Right atrium auricular region (tissue), 2 donors: ENCODE data around the gene STMN1. TPM values are rescaled to one million over a fixed set of nuclear protein-coding genes. Genes with fewer than 3 reads are reported as not detected.
A peak's percentile ranks its signal among the peaks of the same experiment; 100 is the strongest.

Source experiments
- DNase-seq: peaks from one replicate; pipeline ENCODE4 v3.0.0-alpha.2; 2019; ENCODE audit warnings: low spot score
- H3K27ac ChIP-seq, 2 donors: fragments of 200-600 bp; sonication (generic); 1 replicate in 1 of 2; 2 replicates in 1 of 2; pipeline ENCODE4 v1.5.1; 2016 to 2019
- H3K27me3 ChIP-seq, 2 donors: fragments of 200-600 bp; sonication (generic); one replicate each; pipeline versions ENCODE4 v1.5.1 to v1.6.0; 2017 to 2019
- H3K36me3 ChIP-seq: fragments of 200-600 bp; sonication (generic); one replicate; pipeline ENCODE4 v1.5.1; 2016
- H3K4me1 ChIP-seq, 2 donors: fragments of 200-600 bp; sonication (generic); one replicate each; pipeline versions ENCODE4 v1.5.1 to v1.6.0; 2017 to 2019
- H3K4me3 ChIP-seq, 2 donors: fragments of 200-600 bp; sonication (generic); 1 replicate in 1 of 2; 2 replicates in 1 of 2; pipeline ENCODE4 v1.5.1; 2017 to 2019; ENCODE audit warnings: mild to moderate bottlenecking in 1 of 2, moderate library complexity in 1 of 2
- H3K9me3 ChIP-seq, 2 donors: fragments of 200-600 bp; sonication (generic); one replicate each; pipeline ENCODE4 v1.5.1; 2019
- total RNA-seq, 2 donors: library from RNA; depleted of rRNA; stranded (reverse); fragments of >200 nt; gene quantifications; one replicate each; pipeline ENCODE4 v1.1.0, GENCODE V29; 2016
- TF ChIP-seq, protein P1 (sequence below), 2 donors: fragments of 200-600 bp; sonication (generic); IDR thresholded peaks; one replicate each; pipeline ENCODE4 v1.5.1; 2019; ENCODE audit warnings: antibody characterized with exemption in 2 of 2

The STMN1 gene
- total RNA-seq, 2 donors from 2014 or later: 13.4 to 21.0 TPM

DNA sequence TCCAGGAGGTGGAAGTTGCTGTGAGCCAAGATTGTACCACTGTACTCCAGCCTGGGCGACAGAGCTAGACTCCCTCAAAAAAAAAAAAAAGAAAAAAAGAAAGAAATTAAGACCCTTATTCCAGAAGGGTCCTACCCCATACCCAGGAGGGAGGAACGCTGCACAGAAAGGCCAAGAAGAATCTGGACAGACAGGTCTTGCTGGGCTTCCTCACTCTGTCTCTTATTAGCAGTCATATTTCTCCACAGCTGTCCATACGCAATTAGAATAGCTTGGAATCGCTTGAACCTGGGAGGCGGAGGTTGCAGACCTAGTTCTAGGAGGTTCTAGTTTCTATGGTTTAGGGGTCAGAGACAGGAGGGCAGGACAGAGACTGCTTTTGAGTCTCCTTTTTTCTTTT, 27.5 kb downstream of the STMN1 start:
- DNase-seq: no peak
- Histone ChIP-seq H3K27ac (no peak overlapping the region), H3K27me3 (no peaks in the 10 kb centered on the region), H3K36me3 (no peaks in the 10 kb centered on the region), H3K9me3 (no peaks in the 10 kb centered on the region), H3K4me1 (peaks cover 0 to 14% of the 10 kb centered on the region in 2 donors), H3K4me3 (no peak overlapping the region)
- TF ChIP-seq, protein P1, sequence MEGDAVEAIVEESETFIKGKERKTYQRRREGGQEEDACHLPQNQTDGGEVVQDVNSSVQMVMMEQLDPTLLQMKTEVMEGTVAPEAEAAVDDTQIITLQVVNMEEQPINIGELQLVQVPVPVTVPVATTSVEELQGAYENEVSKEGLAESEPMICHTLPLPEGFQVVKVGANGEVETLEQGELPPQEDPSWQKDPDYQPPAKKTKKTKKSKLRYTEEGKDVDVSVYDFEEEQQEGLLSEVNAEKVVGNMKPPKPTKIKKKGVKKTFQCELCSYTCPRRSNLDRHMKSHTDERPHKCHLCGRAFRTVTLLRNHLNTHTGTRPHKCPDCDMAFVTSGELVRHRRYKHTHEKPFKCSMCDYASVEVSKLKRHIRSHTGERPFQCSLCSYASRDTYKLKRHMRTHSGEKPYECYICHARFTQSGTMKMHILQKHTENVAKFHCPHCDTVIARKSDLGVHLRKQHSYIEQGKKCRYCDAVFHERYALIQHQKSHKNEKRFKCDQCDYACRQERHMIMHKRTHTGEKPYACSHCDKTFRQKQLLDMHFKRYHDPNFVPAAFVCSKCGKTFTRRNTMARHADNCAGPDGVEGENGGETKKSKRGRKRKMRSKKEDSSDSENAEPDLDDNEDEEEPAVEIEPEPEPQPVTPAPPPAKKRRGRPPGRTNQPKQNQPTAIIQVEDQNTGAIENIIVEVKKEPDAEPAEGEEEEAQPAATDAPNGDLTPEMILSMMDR (IDR thresholded peaks at IDR 0.05): no peak

DNA sequence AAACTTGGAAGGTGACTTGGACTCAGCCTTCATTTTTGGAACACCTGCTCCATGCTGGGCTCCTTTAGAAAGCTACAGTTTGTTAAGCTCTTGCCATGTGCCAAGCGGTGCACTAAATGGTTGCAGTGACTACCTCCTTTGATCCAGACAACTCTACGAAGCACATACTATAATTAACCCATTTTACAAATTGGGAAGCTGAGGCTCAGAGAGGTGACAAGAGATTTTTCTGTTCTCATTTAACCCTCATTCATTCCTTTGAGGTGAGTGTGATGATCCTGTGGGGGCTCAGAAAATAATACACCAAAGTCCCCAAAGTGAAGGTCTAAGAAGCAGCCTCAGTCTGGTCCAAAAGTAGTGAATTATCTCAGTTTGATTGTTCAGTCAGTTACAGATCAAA, 29.1 kb downstream of the STMN1 start:
- Histone ChIP-seq H3K9me3 (no peaks in the 10 kb centered on the region), H3K36me3 (no peaks in the 10 kb centered on the region), H3K4me1 (peaks cover 0 to 15% of the 10 kb centered on the region in 2 donors), H3K27me3 (no peaks in the 10 kb centered on the region), H3K27ac (no peak overlapping the region), H3K4me3 (no peak overlapping the region)
- TF ChIP-seq, protein P1 (IDR thresholded peaks at IDR 0.05): no peak
- DNase-seq: no peak

DNA sequence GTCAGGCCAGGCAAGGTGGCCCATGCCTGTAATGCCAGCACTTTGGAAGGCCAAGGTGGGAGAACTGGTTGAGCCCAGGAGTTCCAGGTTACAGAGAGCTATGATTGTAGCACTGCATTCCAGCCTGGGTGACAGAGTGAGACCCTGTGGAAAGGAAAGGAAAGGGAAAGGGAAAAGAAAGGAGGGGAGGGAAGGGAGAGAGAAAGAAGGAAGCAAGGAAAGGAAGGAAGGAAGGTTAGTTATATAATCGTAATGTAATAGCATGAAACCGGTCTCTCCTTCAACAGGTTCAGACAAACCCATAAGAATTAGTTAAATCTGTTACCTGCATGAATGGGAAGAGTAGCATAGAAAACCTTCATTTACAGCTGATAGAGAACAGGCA, 29.5 kb downstream of the STMN1 start:
- Histone ChIP-seq H3K9me3 (no peaks in the 10 kb centered on the region), H3K4me3 (no peak overlapping the region), H3K27me3 (no peaks in the 10 kb centered on the region), H3K36me3 (no peaks in the 10 kb centered on the region), H3K27ac (no peak overlapping the region), H3K4me1 (peaks cover 0 to 20% of the 10 kb centered on the region in 2 donors)
- DNase-seq: no peak
- TF ChIP-seq, protein P1 (IDR thresholded peaks at IDR 0.05): no peak

DNA sequence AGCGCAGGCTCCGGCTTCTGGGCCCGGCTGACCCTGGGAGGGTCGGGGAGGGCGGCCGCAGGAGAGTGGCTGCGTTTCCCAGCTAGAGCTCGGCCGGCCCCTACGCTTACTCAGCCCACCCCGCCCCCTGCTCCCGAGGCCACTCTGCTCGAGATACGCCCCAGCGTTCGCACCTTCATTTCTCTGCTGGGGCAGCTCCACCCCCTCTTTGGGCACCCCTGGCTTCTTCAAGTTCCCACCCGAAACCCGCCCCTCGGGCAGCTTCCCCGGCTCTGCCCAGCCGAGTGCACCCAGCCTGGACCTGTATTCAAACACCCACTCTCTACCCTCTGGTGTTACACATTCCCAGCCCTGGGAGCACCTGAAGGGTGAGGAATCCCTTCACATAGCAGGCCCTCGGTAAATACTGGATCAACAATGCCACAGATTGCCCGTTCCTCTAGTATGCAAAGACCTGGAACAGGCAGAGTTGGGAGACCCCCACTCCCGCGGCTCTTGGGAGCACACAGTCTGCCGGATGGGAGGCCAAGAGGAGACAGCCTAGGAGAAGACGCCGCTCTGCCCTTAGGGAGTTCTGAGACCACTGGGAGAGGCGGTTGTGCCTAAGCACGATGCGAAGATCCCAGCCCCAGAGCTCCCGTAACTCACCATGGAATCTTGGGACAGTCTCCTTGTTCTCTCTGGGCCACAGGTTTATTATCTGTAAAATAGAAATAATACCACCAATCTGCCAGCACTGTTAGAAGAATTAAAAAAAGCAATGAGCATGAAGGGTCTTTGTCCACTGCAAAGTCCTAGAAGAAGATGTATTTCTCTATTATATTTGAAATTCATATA, 30.1 kb downstream of the STMN1 start:
- DNase-seq: peak; percentile 62
- TF ChIP-seq, protein P1 (IDR thresholded peaks at IDR 0.05): no peak
- peaks cover 0 to 26% of the 10 kb centered on the region in 2 donors for H3K4me1 ChIP-seq
- peak overlapping the region; percentile 54 to 67 for H3K4me3 ChIP-seq
- peak overlapping the region; percentile 43 to 53 for H3K27ac ChIP-seq
- no peaks in the 10 kb centered on the region for H3K27me3 ChIP-seq
- H3K9me3 ChIP-seq: no peaks in the 10 kb centered on the region
- H3K36me3 ChIP-seq: no peaks in the 10 kb centered on the region

DNA sequence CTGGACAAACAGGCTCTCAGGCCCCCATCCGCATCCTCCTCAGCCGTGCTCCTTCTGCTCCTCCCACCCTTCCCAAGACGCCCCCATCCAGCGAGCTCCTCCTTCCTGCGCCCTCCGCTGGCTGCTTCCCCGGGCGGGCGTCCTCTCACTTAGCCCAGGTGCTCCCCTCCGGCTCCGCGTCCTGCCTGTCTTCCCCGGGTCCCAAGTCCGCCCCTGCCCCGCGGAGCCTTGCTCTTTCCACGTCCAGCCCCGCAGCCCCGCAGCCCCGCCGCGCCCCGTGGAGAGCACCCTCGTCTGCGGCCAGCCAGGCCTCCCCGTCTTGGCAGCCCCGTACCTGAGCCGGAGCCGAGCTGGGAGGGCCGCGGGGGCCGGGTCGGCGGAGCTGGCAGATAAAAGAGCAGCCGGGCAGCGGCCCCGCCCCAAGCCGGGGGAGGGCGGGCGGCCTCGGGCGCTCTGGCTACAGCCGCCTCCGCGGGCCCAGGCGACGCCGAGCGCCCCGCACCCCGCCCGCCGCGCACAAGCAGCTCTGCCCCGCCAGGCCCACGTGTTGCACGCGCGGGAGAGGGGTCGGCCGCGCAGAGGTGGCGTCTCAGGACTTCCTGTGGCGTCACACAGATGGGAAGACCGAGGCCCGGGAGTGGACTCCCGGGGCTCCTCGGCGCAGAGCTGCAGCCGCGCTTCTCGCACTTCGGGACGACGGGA, 30.9 kb downstream of the STMN1 start, which contains the start of gene PAQR7:
PAQR7 (minus strand) TSS at position 555 of the 702 bp plus-strand sequence. CDS start 11,869 bp downstream, outside the sequence.
- DNase-seq: peak; percentile 77
- Histone ChIP-seq H3K9me3 (no peaks in the 10 kb centered on the region), H3K36me3 (no peaks in the 10 kb centered on the region), H3K27me3 (no peaks in the 10 kb centered on the region), H3K4me1 (peaks cover 0 to 26% of the 10 kb centered on the region in 2 donors), H3K27ac (peak within 1 kb of the TSS; percentile 45 to 53), H3K4me3 (peak within 1 kb of the TSS; percentile 54 to 67)
- TF ChIP-seq, protein P1 (IDR thresholded peaks at IDR 0.05): no peak
